Right hindlimb (tissue), 1 donor: ENCODE data around the gene TYW3.
A peak's percentile ranks its signal among the peaks of the same experiment; 100 is the strongest.
"Not testable (repeated sequence)": the region's sequence is repeated elsewhere in the genome, so short reads cannot be mapped to it uniquely, and the experiment has no call there.

Experiments
- DNase-seq: peaks from one replicate; pipeline ENCODE4 v3.0.0-alpha.2; 2018

TYW3 gene

GRCh38 chr1:74732071-74732946 lies 643 bp upstream of the TYW3 start:
- DNase-seq: peak; percentile 42

DNA sequence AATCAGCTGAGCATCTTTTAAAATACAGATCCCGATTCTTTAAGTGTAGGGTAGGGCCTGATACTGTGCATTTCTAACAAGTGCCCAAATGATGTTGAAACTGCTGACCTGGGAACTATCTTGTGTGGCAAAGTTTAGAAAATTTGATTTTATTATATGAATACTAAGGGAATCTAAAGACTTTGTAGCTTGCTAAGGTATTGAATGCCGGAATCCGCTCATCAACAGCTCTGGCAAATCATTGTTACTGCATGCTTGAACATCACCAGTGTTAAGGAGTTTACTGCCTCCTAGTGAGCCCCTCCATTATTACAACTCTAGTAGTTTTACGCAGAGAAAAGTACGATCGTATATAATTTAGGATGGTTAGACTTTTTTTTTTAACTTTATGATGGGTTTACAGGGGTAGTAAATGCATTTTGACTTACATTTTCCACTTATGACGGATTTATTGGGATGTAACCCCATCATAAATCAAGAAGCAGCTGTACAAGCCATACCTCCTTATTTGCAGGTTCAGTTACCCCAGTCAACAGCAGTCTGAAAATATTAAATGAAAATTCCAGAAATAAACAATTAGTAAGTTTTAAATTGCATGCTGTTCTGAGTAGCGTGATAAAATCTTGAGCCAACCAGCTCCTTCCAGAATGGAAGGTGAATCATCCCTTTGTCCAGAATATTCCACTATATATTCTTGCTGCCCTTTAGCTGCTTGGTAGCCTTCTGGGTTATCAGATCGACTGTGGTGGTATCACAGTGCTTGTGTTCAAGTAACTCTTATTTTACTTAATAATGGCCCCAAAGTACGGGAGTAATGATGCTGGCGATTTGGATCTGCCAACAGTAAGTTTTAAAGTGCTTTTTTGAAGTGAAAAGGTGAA lies 892 bp downstream of the TYW3 start:
- DNase-seq: peak; percentile 38

DNA sequence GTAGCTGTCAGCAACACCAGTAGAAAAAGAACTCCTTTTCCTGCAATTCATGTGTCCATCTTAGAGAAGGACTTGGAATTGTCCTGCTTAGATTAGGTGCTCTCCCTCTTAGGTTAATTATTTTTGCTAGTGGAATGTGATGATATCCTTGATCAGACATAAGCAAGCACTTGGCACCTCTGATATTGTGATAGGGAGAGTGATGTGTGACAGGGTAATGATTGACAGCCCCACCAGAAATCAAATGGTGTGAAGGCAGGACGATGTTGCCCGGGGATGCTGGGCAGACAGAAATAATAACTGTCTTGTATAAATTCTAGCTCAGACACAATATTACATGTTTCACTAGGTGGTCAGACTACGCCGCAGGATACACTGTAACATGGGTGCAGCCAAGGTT lies 4.4 kb downstream of the TYW3 start:
- DNase-seq: no peak

DNA sequence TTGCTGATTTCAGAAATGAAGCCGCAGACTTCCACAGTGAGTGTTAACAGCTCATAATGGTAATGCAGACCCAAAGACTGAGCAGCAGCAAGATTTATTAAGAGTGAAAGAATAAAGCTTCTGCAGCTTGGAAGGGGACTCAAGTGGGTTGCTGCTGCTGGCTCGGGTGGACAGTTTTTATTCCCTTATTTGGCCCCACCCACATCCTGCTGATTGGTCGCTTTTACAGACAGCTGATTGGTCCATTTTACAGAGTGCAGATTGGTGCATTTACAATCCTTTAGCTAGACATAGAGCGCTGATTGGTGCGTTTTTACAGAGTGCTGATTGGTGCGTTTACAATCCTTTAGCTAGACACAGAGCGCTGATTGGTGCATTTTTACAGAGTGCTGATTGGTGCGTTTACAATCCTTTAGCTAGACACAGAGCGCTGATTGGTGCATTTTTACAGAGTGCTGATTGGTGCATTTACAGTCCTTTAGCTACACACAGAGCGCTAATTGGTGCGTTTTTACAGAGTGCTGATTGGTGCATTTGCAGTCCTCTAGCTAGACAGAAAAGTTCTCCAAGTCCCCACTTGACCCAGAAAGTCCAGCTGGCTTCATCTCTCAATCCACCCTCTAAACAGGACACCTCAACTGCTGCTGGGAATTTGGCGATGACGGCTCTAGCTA lies 7.5 kb downstream of the TYW3 start:
- not testable (repeated sequence) for DNase-seq

GRCh38 chr1:74745247-74745646 lies 12.3 kb downstream of the TYW3 start:
- DNase-seq: not testable (repeated sequence)

DNA sequence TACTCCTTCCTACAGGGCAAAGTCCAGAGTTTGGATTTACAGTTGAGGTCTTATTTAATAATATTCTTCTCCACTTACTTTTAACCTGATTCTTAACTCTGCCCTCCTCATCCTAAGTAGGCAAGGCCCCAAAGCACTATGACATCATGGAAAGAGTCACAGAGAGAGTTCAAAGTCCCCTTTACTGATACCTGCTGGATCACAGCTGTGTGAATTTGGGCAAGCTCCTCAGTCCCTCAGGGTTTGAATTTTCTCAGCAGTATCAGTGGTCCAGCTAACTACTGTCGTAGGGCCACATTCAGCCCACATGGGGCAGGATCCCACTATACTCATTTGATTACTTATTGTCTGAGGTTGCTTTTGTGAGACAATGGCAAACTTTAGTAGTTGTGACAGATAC lies 16.0 kb downstream of the TYW3 start:
- DNase-seq: no peak

GRCh38 chr1:74753104-74753503 lies 20.2 kb downstream of the TYW3 start:
- no peak for DNase-seq

- DNase-seq: no peak
Measured at GRCh38 chr1:74755475-74755874, 22.5 kb downstream of the TYW3 start.

- not testable (repeated sequence) for DNase-seq
Measured at GRCh38 chr1:74756650-74757049, 23.7 kb downstream of the TYW3 start.

DNA sequence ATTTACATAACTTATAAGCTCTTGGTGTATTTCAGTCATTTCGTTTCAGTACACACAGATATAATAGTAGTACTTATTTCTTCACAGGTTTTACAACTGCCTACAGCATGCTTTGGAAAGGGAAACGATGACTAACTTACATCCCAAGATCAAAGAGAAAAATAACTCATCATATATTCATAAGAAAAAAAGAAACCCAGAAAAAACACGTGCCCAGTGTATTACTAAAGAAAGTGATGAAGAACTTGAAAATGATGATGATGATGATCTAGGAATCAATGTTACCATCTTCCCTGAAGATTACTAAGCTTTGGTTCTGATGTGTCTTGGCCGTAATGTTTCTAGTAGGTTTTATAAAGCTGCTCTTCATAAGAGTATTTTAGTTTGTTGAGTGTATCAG lies 30.9 kb downstream of the TYW3 start:
- no peak for DNase-seq

- DNase-seq: no peak
Measured at GRCh38 chr1:74766579-74766978, 33.6 kb downstream of the TYW3 start.

DNA sequence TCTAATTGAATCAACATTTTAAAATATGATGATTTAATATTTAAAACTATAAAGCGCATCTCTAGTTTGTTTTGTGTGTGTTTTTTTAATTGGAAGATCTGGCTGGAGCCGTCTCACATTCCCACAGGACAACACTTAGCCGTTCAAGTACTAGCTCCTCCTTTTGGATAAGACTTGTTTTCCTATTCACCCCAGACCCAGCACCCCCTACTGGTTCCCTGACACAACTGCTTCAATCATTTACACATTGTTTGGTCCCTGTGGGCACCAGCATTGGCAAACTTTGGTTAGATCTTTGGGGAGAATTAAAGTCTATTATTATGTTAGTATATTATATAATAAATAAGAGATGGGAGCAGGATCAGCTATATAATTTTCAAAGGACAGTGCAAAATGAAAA lies 34.5 kb downstream of the TYW3 start:
- DNase-seq: no peak

- DNase-seq: no peak
Measured at GRCh38 chr1:74771913-74772515, 39.1 kb downstream of the TYW3 start.

DNA sequence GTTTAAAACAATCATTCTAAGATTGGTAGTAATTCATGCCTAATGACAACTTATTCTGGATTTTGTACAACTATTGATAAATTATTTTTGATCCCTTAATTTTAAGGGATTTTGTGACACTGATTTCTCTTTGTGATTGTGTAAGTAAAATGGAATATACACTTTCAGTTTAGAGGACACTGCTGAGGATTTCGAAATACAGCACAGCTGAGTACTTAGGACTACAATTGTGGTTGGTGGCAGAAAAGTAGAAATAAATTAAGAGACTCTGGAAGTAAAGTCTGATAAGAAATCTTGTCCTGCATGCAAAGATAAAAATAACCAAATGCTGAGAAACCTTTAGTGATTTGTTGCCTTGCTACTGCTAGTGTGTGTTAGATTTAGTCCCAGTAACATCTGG lies 40.0 kb downstream of the TYW3 start:
- DNase-seq: no peak

DNA sequence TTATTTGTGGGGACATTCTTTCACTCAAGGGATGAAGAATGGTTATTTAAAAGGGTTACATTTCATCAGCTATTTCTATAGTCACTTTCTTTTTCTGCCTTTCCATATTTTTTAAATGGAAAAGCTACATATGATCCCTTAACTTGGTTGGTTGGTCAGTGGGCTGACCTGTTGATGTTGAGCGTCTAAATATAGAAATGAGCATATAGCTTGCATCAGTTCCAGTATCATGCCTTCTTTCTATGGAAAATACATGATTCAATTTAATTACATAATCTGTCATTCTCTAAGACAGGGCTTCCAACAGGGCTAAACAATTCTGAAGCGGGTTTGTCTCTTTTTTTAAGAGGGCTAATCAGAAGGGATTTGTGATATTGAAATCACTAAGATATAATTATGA lies 40.6 kb downstream of the TYW3 start:
- DNase-seq: no peak

- DNase-seq: no peak
Measured at GRCh38 chr1:74775735-74776134, 42.8 kb downstream of the TYW3 start.

DNA sequence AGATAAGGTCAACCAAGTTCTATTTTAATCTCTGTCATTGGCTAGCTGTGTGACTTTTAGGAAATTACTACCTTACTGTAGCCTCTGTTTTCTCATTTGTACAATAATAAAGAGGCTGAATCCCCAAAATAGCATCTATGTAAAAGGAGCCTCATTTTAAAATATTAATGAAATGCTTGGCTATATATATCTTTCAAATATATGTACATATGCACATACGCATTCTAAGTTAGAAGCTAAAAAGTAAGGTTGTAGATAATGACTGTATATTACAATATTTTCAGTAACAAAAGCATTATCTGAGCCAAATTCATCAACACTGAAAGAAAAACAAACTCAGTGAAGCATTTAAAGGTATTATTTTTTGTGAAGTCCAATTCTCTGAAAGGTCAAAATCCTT lies 44.6 kb downstream of the TYW3 start:
- no peak for DNase-seq

DNA sequence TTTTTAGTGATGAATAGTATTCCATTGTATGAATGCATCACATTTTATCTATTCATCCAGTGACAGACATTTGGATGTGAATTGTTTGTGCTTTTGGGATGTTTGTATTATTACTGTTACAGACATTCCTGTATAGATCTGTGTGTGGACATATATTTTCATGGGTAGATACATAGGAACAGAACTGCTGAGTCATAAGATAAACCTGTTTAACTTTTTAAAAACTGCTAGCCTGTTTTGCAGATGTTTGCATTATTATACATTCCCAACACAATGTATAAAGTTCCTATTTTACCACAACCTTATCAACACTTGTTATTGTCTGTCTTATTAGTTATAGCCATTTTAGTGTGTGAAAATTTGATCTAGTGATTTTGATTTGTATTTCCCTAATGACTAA lies 46.8 kb downstream of the TYW3 start:
- no peak for DNase-seq

DNA sequence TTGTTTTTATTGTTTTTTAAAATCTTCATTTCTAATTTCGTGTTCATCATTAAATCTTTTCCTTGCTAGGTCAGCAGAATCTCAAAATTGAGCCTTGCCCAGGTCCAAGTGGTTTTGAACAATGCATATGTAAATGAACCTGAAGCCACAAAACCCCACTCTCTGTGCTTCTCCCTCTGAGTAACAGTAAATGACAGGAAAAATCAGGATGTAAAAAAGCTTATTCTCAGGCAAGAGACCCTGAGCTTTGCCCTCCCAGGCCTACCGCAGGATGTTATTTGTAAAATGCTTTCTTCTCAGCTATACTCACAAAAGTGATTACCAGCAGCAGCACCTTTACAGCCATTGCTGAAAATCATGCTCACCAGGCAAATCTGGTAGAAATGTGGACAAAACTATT lies 47.6 kb downstream of the TYW3 start:
- no peak for DNase-seq

DNA sequence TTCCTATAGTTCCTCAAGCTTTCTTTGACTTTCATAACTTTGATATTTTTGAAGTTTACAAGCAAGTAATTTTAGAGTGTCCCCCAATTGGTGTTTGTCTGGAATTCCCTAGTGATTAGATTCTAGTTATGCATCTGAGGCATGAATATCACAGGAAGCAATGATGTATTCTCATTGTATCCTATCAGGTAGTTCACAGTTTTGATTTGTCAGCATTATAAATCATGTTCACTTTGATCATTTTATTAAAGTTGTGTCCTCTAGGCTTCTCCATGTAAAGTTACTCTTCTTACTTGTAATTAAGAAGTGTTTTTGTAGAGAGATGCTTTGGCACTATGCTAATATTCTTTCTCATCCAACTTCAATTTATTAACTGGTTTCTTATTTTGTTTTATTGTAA lies 53.0 kb downstream of the TYW3 start:
- DNase-seq: no peak

DNA sequence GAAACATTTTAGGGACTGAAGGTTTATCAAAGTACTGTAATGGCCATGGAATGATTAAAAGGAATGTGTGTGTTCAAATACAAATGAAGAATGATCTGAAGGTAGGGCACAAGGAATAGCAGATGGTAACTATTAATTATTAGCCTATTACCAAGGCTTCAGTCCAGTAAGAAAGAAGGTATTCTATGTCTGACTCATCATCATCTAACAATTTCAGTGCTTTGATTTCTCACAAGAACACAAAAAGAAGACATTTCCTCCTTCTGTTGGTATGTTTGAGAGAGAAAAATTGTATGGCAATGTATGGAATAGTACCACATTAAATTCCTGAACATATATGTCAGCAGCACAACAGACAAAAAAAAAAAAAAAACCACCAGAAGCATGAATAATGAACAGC lies 57.5 kb downstream of the TYW3 start:
- no peak for DNase-seq

- no peak for DNase-seq
Measured at GRCh38 chr1:74791491-74791890, 58.5 kb downstream of the TYW3 start.

- DNase-seq: no peak
Measured at GRCh38 chr1:74799119-74799657, 66.2 kb downstream of the TYW3 start.
